Uterus (tissue), 4 donors: ENCODE results near the gene ATG4B. TPM values are rescaled to one million over a fixed set of nuclear protein-coding genes. Genes with fewer than 3 reads are reported as not detected.
A peak's percentile ranks its signal among the peaks of the same experiment; 100 is the strongest.
"Not testable (repeated sequence)": the region's sequence is repeated elsewhere in the genome, so short reads cannot be mapped to it uniquely, and the experiment has no call there.

Experiments used
- DNase-seq, 2 donors: peaks; one replicate each; pipeline ENCODE4 v3.0.0-alpha.2; 2019 to 2020
- H3K27ac ChIP-seq, 2 donors: fragments of 200-600 bp; sonication (generic); 1 replicate in 1 of 2; 2 replicates in 1 of 2; pipeline ENCODE4 v1.5.1; 2016 to 2018
- H3K27me3 ChIP-seq, 2 donors: fragments of 200-600 bp; sonication (generic); one replicate each; pipeline ENCODE4 v1.5.1; 2018 to 2019; ENCODE audit warnings: control low read depth in 1 of 2
- H3K36me3 ChIP-seq, 2 donors: fragments of 200-600 bp; sonication (generic); one replicate each; pipeline ENCODE4 v1.5.1; 2019; ENCODE audit warnings: control low read depth in 1 of 2
- H3K4me1 ChIP-seq, 2 donors: fragments of 200-600 bp; sonication (generic); one replicate each; pipeline ENCODE4 v1.5.1; 2018 to 2019; ENCODE audit warnings: control low read depth in 1 of 2
- H3K4me3 ChIP-seq, 2 donors: fragments of 200-600 bp; sonication (generic); 1 replicate in 1 of 2; 2 replicates in 1 of 2; pipeline ENCODE4 v1.5.1; 2018 to 2019; ENCODE audit warnings: mild to moderate bottlenecking in 1 of 2
- H3K9me3 ChIP-seq, 2 donors: fragments of 200-600 bp; sonication (generic); one replicate each; pipeline ENCODE4 v1.5.1; 2019; ENCODE audit warnings: control low read depth in 1 of 2
- POLR2A ChIP-seq, 2 donors: fragments of 450-650 bp; IDR thresholded peaks; one replicate each; pipeline ENCODE4 v1.6.1; 2016; ENCODE audit warnings: antibody characterized with exemption in 2 of 2, mild to moderate bottlenecking in 1 of 2, moderate library complexity in 1 of 2
- intact Hi-C: fragments of 100-400 bp; cut with DNase I; formaldehyde crosslinking; loops from one replicate; pipeline ENCODE4 v1.15.1; 2023; ENCODE audit warnings: low total_unique reads
- total RNA-seq, 4 donors: library from RNA; depleted of rRNA in 3 of 4; stranded (reverse); fragments of >200 nt in 3 of 4; gene quantifications; one replicate each; pipeline versions ENCODE4 v1.1.0 to v1.2.4, GENCODE V29; 2014 to 2023
- TF ChIP-seq, protein P1 (sequence below), 4 experiments: fragments of 200-600 bp in 2 of 4; fragments of 450-650 bp in 2 of 4; sonication (generic) in 2 of 4; IDR thresholded peaks; one replicate each; pipeline ENCODE4 v1.5.1; 2016 to 2019; ENCODE audit warnings: antibody characterized with exemption in 4 of 4, mild to moderate bottlenecking in 2 of 4, moderate library complexity in 1 of 4
- donor health status: DM: yes; HTN: yes; CAD: no.

The ATG4B gene
- total RNA-seq, 4 donors from 2014 or later = 14.4 to 99.8 (median 56.7) TPM

DNA sequence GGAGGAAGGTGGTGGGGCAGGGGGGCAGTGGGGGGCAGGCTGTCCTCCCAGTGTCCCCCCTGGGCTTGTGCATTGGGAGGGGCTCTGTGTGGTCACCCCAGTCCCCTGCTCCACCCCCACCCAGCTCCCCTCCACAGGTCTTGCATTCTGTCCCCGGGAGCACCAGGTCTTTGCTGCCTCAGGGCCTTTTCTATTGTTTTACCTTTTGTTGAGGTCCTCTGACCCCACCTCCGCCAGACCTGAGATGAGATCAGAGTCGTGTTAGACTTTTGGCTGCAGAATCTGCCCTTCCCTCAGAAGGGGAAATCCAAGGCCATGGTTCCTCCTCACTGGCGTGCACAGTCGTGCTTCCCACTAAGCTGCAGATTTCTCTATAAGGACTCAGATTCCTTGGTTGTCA is 20.8 kb downstream of the ATG4B start:
- intact Hi-C loops = no loop called here
- no peak for DNase-seq
- no peaks in the 10 kb centered on the region for H3K36me3 ChIP-seq

GRCh38 chr2:241659150-241659739 is 21.8 kb downstream of the ATG4B start:
- Histone ChIP-seq H3K27ac (no peak overlapping the region), H3K36me3 (no peaks in the 10 kb centered on the region), H3K4me3 (no peak overlapping the region), H3K9me3 (no peaks in the 10 kb centered on the region), H3K4me1 (no peaks in the 10 kb centered on the region), H3K27me3 (no peaks in the 10 kb centered on the region)
- intact Hi-C loops = no loop called here
- TF ChIP-seq POLR2A (IDR thresholded peaks at IDR 0.05) = no peak
- TF ChIP-seq, protein P1, sequence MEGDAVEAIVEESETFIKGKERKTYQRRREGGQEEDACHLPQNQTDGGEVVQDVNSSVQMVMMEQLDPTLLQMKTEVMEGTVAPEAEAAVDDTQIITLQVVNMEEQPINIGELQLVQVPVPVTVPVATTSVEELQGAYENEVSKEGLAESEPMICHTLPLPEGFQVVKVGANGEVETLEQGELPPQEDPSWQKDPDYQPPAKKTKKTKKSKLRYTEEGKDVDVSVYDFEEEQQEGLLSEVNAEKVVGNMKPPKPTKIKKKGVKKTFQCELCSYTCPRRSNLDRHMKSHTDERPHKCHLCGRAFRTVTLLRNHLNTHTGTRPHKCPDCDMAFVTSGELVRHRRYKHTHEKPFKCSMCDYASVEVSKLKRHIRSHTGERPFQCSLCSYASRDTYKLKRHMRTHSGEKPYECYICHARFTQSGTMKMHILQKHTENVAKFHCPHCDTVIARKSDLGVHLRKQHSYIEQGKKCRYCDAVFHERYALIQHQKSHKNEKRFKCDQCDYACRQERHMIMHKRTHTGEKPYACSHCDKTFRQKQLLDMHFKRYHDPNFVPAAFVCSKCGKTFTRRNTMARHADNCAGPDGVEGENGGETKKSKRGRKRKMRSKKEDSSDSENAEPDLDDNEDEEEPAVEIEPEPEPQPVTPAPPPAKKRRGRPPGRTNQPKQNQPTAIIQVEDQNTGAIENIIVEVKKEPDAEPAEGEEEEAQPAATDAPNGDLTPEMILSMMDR (IDR thresholded peaks at IDR 0.05) = peak; percentile 39 to 64 (median 52)
- DNase-seq = peak; percentile 59 to 66

More for the DNA sequence above, 20.8 kb downstream of the ATG4B start:
- no peaks in the 10 kb centered on the region for H3K4me1 ChIP-seq
- TF ChIP-seq, protein P1 (IDR thresholded peaks at IDR 0.05) = no peak
- no peak for TF ChIP-seq POLR2A (IDR thresholded peaks at IDR 0.05)
- H3K27me3 ChIP-seq = no peaks in the 10 kb centered on the region
- no peak overlapping the region for H3K4me3 ChIP-seq
- H3K27ac ChIP-seq = no peak overlapping the region
- no peaks in the 10 kb centered on the region for H3K9me3 ChIP-seq

GRCh38 chr2:241660593-241661213 is 23.2 kb downstream of the ATG4B start:
- Histone ChIP-seq H3K9me3 (no peaks in the 10 kb centered on the region), H3K27ac (no peak overlapping the region), H3K36me3 (no peaks in the 10 kb centered on the region), H3K4me1 (no peaks in the 10 kb centered on the region), H3K4me3 (no peak overlapping the region), H3K27me3 (no peaks in the 10 kb centered on the region)
- intact Hi-C loops = no loop called here
- DNase-seq = no peak
- no peak for TF ChIP-seq POLR2A (IDR thresholded peaks at IDR 0.05)
- TF ChIP-seq, protein P1 (IDR thresholded peaks at IDR 0.05) = no peak

GRCh38 chr2:241662731-241663130 is 25.2 kb downstream of the ATG4B start:
- H3K27ac ChIP-seq, H3K4me3 ChIP-seq, H3K4me1 ChIP-seq, H3K27me3 ChIP-seq, DNase-seq, H3K36me3 ChIP-seq, H3K9me3 ChIP-seq, intact Hi-C loops: not testable (repeated sequence)

DNA sequence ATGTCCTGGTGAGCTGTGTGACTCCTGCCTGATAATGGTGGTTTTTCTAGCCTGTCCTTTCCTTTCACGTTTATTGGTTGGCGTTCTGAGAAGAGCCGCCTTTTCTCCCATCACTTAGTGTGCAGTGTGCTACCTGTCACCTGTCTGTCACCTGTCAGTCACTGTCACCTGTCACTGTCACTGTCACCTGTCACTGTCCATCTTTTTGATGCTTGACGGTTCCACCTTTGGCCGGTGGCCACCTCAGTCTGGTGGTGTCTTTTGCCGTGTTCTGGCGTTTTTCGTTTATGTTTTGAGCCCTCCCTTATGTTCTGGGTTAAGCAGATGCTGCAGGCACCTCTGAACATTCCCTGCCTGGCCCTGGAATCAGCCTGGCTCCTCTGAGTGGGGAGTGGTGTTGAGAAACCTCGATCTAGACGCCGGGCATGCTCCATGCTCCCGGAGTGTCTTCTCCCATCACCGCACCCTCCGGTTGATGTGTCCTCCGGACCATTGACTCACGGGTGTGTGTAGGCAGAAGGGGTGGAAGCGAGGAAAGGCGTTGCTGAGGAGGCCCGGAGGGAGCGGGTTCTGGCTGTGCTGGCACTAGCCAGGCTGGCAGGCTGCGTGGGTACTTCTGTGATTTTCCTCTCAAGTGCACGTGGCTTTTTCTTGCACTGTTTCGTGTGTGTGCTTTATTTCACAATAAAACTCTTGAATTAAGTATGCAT is 28.4 kb downstream of the ATG4B start:
- Histone ChIP-seq H3K9me3 (no peaks in the 10 kb centered on the region), H3K4me1 (no peaks in the 10 kb centered on the region), H3K36me3 (no peaks in the 10 kb centered on the region), H3K4me3 (no peak overlapping the region), H3K27me3 (no peaks in the 10 kb centered on the region), H3K27ac (no peak overlapping the region)
- TF ChIP-seq POLR2A (IDR thresholded peaks at IDR 0.05) = no peak
- TF ChIP-seq, protein P1 (IDR thresholded peaks at IDR 0.05) = no peak
- intact Hi-C loops = no loop called here
- DNase-seq = no peak
